Diencephalon (tissue), 1 donor: ENCODE measurements around the gene FGR. TPM values are rescaled to one million over a fixed set of nuclear protein-coding genes. Genes with fewer than 3 reads are reported as not detected.

ENCODE experiments used
- small RNA-seq: library from RNA; depleted of rRNA; stranded (forward); fragments of <200 nt; gene quantifications from one replicate; pipeline ENCODE3, GENCODE V24; 2014
- total RNA-seq: library from RNA; depleted of rRNA; stranded (reverse); fragments of >200 nt; gene quantifications from one replicate; pipeline ENCODE4 v1.2.3, GENCODE V29; 2014

The FGR gene
- 1.4 TPM for total RNA-seq

DNA sequence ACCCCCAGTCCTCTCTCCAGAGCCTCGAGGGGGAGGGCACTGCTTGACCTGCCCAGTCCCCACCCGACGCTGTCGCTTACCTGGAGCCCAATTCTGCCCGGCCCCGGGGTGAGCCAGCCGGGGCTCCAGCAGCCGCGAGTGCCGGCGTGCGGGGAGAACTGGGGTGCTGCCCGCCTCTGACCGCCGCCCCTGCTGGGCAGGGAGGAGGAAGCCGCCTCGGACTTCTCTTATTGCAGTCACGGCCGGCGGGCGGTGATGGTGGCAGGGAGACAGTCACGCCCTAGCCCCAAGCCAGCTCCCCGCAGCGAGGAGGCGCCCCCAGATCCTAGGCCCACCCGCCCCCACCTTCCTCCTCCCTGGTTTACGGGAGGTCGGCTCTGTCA, at the start of gene FGR:
Gene FGR (minus strand): TSS at position 201 of the 383 bp plus-strand sequence. CDS start 11,269 bp downstream, outside the sequence.

GRCh38 chr1:27671964-27672749, 37.2 kb upstream of the FGR start, which contains the start of gene IFI6:
TSS of gene IFI6 (minus strand) at chr1:27672192. CDS start at chr1:27669314, 2,878 bp downstream.

GRCh38 chr1:27603681-27604578, 31.1 kb downstream of the FGR start, which contains the start of gene AHDC1:
TSS of gene AHDC1 (minus strand) at chr1:27604144. CDS start at chr1:27552115, 52,029 bp downstream.

Small RNA genes lying within 50 kb of the gene (small RNA-seq; reads per million reads assigned to genes)
- gene AL031729.1 (not detected), gene RNU6-949P (not detected)

Other genes starting within 250 kb of the FGR start
- 0.69 TPM for gene GPR3, start 242.6 kb downstream of the FGR start, total RNA-seq
- gene WASF2, start 145.0 kb downstream of the FGR start, total RNA-seq, result 8.5 TPM
- 13.8 TPM for gene AHDC1, start 31.0 kb downstream of the FGR start, total RNA-seq
- 51.4 TPM for gene IFI6, start 37.0 kb upstream of the FGR start, total RNA-seq
- gene FAM76A, start 90.8 kb upstream of the FGR start, total RNA-seq, result 19.6 TPM
- gene STX12, start 138.0 kb upstream of the FGR start, total RNA-seq, result 152 TPM
- gene PPP1R8, start 195.6 kb upstream of the FGR start, total RNA-seq, result 46.6 TPM
- 2.8 TPM for gene THEMIS2, start 237.4 kb upstream of the FGR start, total RNA-seq